ENCODE data around the gene HOXB5. TPM values are rescaled to one million over a fixed set of nuclear protein-coding genes. Genes with fewer than 3 reads are reported as not detected.

Gene HOXB5
- total RNA-seq, 2 donors from 2014 or later, result 0.56 to 3.8 TPM

GRCh38 chr17:48541577-48542113, 51.9 kb downstream of the HOXB5 start:
- peak; percentile 42 for ATAC-seq (ENCODE audit: insufficient number of reproducible peaks, low FRiP score, low read depth)
- Histone ChIP-seq H3K27me3 (replicated peaks; ENCODE audit: insufficient read depth) (no peaks in the 10 kb centered on the region), H3K4me1 (ENCODE audit: control insufficient read depth in 1 of 2, low read depth in 2 of 2) (peaks cover 16 to 27% of the 10 kb centered on the region in 2 donors), H3K36me3 (no peaks in the 10 kb centered on the region), H3K4me3 (peak overlapping the region; percentile 88), H3K27ac (peak overlapping the region; percentile 93 to 95), H3K9me3 (no peaks in the 10 kb centered on the region)
- no peak for DNase-seq (ENCODE audit: low spot score)
- no peak for TF ChIP-seq CTCF (IDR thresholded peaks at IDR 0.05)

Other genes starting within 250 kb of the HOXB5 start
- 1 to 10 TPM in 1 of 2 donors, not detected in 1; 2.6 TPM for gene SKAP1, start 163.6 kb downstream of the HOXB5 start, total RNA-seq
- gene HOXB1, start 62.8 kb downstream of the HOXB5 start, total RNA-seq, result not detected
- gene HOXB2, start 48.7 kb downstream of the HOXB5 start, total RNA-seq, result 10 to 100 TPM; 53.3 to 73.0 TPM
- gene HOXB4, start 15.4 kb downstream of the HOXB5 start, total RNA-seq, result 10 to 100 TPM in 1 of 2 donors, 1 to 10 TPM in 1; 6.2 to 11.5 TPM
- 10 to 100 TPM; 26.8 to 33.3 TPM for gene HOXB3, start 3.5 kb downstream of the HOXB5 start, total RNA-seq
- gene HOXB6, start 11.2 kb upstream of the HOXB5 start, total RNA-seq, result 1 to 10 TPM; 4.2 to 9.9 TPM
- 1 to 10 TPM in 1 of 2 donors, under 1 TPM in 1; 0.63 to 7.2 TPM for gene HOXB7, start 17.2 kb upstream of the HOXB5 start, total RNA-seq
- gene HOXB8, start 21.5 kb upstream of the HOXB5 start, total RNA-seq, result 1 to 10 TPM in 1 of 2 donors, not detected in 1; 1.4 TPM
- not detected for gene HOXB9, start 32.6 kb upstream of the HOXB5 start, total RNA-seq
- not detected for gene PRAC1, start 128.7 kb upstream of the HOXB5 start, total RNA-seq
- gene PRAC2, start 129.4 kb upstream of the HOXB5 start, total RNA-seq, result not detected
- gene HOXB13, start 135.0 kb upstream of the HOXB5 start, total RNA-seq, result not detected
- gene TTLL6, start 223.4 kb upstream of the HOXB5 start, total RNA-seq, result not detected
- gene CALCOCO2, start 237.3 kb upstream of the HOXB5 start, total RNA-seq, result 100 to 1,000 TPM; 122 to 192 TPM